Measurements from ENCODE around the gene ENOX1. TPM values are rescaled to one million over a fixed set of nuclear protein-coding genes. Genes with fewer than 3 reads are reported as not detected.

Gene ENOX1
- total RNA-seq, 1 experiment from 2014 or later: 0.95 TPM

GRCh38 chr13:43335764-43336163 lies 451.0 kb downstream of the ENOX1 start:
- H3K79me2 ChIP-seq (ENCODE audit: low read length): no peaks in the 10 kb centered on the region
- H3K4me1 ChIP-seq (ENCODE audit: insufficient read depth, low read length): no peaks in the 10 kb centered on the region
- DNase-seq (no peak), ATAC-seq (no peak)
- H4K20me1 ChIP-seq (ENCODE audit: low read length): no peaks in the 10 kb centered on the region
- no peaks in the 10 kb centered on the region for H3K9me2 ChIP-seq (replicated peaks; ENCODE audit: low read length)
- no peaks in the 10 kb centered on the region for H3K9me3 ChIP-seq (ENCODE audit: low read length)
- no peak for TF ChIP-seq CTCF (conservative IDR thresholded peaks at IDR 0.05; ENCODE audit: low read depth, low read length)
- TF ChIP-seq EZH2phosphoT487 (IDR thresholded peaks at IDR 0.05; ENCODE audit: borderline replicate concordance, low read length): no peak
- TF ChIP-seq EZH2 (IDR thresholded peaks at IDR 0.05; ENCODE audit: low read length, unreplicated experiment): no peak
- no peak overlapping the region for H3K9ac ChIP-seq (ENCODE audit: low read length)
- CTCF ChIA-PET: no interaction called here
- H3K4me3 ChIP-seq (ENCODE audit: low read length): no peak overlapping the region
- no peaks in the 10 kb centered on the region for H3K27me3 ChIP-seq (ENCODE audit: low read length)
- POLR2A ChIA-PET (ENCODE audit: unreplicated experiment): no interaction called here
- no peak overlapping the region for H3K27ac ChIP-seq (ENCODE audit: low read length)
- intact Hi-C loops (cut with micrococcal nuclease): no loop called here
- H3K36me3 ChIP-seq (ENCODE audit: low read depth, low read length): no peaks in the 10 kb centered on the region
- no TSS peak for BruUV-seq (replicated peaks)
- H3K4me2 ChIP-seq (ENCODE audit: low read length): no peak overlapping the region
- no peaks in the 10 kb centered on the region for H3F3A ChIP-seq (ENCODE audit: low read length, unreplicated experiment)
- no peak overlapping the region for H2AFZ ChIP-seq (ENCODE audit: low read length)

- Histone ChIP-seq H4K20me1 (ENCODE audit: low read length) (no peaks in the 10 kb centered on the region), H2AFZ (ENCODE audit: low read length) (no peak overlapping the region), H3K36me3 (ENCODE audit: low read depth, low read length) (no peaks in the 10 kb centered on the region), H3K4me2 (ENCODE audit: low read length) (no peak overlapping the region), H3K9me2 (replicated peaks; ENCODE audit: low read length) (no peaks in the 10 kb centered on the region), H3K4me1 (ENCODE audit: insufficient read depth, low read length) (no peaks in the 10 kb centered on the region), H3K79me2 (ENCODE audit: low read length) (no peaks in the 10 kb centered on the region), H3K27ac (ENCODE audit: low read length) (no peak overlapping the region), H3F3A (ENCODE audit: low read length, unreplicated experiment) (no peaks in the 10 kb centered on the region), H3K9ac (ENCODE audit: low read length) (no peak overlapping the region), H3K9me3 (ENCODE audit: low read length) (no peaks in the 10 kb centered on the region), H3K4me3 (ENCODE audit: low read length) (no peak overlapping the region), H3K27me3 (ENCODE audit: low read length) (no peaks in the 10 kb centered on the region)
- ATAC-seq (no peak), DNase-seq (no peak)
- ChIA-PET POLR2A (ENCODE audit: unreplicated experiment) (no interaction called here), CTCF (no interaction called here)
- TF ChIP-seq EZH2 (IDR thresholded peaks at IDR 0.05; ENCODE audit: low read length, unreplicated experiment): no peak
- TF ChIP-seq CTCF (conservative IDR thresholded peaks at IDR 0.05; ENCODE audit: low read depth, low read length): no peak
- TF ChIP-seq EZH2phosphoT487 (IDR thresholded peaks at IDR 0.05; ENCODE audit: borderline replicate concordance, low read length): no peak
- BruUV-seq (replicated peaks): no TSS peak
- intact Hi-C loops (cut with micrococcal nuclease): no loop called here
Observed at GRCh38 chr13:43333176-43333575, 453.6 kb downstream of the ENOX1 start.

GRCh38 chr13:43331672-43332071 lies 455.1 kb downstream of the ENOX1 start:
- no peaks in the 10 kb centered on the region for H3K4me1 ChIP-seq (ENCODE audit: insufficient read depth, low read length)
- H3K9me3 ChIP-seq (ENCODE audit: low read length): no peaks in the 10 kb centered on the region
- POLR2A ChIA-PET (ENCODE audit: unreplicated experiment): no interaction called here

More at GRCh38 chr13:43331672-43332071, 455.1 kb downstream of the ENOX1 start:
- DNase-seq: no peak
- H3K27me3 ChIP-seq (ENCODE audit: low read length): no peaks in the 10 kb centered on the region
- H3K27ac ChIP-seq (ENCODE audit: low read length): no peak overlapping the region
- no peak overlapping the region for H2AFZ ChIP-seq (ENCODE audit: low read length)
- ATAC-seq: no peak
- CTCF ChIA-PET: no interaction called here
- no peaks in the 10 kb centered on the region for H3K9me2 ChIP-seq (replicated peaks; ENCODE audit: low read length)
- BruUV-seq (replicated peaks): no TSS peak
- no peaks in the 10 kb centered on the region for H3K36me3 ChIP-seq (ENCODE audit: low read depth, low read length)
- H3K4me3 ChIP-seq (ENCODE audit: low read length): no peak overlapping the region
- H3K79me2 ChIP-seq (ENCODE audit: low read length): no peaks in the 10 kb centered on the region
- TF ChIP-seq CTCF (conservative IDR thresholded peaks at IDR 0.05; ENCODE audit: low read depth, low read length) (no peak), EZH2phosphoT487 (IDR thresholded peaks at IDR 0.05; ENCODE audit: borderline replicate concordance, low read length) (no peak), EZH2 (IDR thresholded peaks at IDR 0.05; ENCODE audit: low read length, unreplicated experiment) (no peak)
- no peak overlapping the region for H3K9ac ChIP-seq (ENCODE audit: low read length)
- no peaks in the 10 kb centered on the region for H3F3A ChIP-seq (ENCODE audit: low read length, unreplicated experiment)
- no peaks in the 10 kb centered on the region for H4K20me1 ChIP-seq (ENCODE audit: low read length)
- no peak overlapping the region for H3K4me2 ChIP-seq (ENCODE audit: low read length)
- intact Hi-C loops (cut with micrococcal nuclease): no loop called here
